ENCODE measurements around the gene DNAH1.

Gene DNAH1

DNA sequence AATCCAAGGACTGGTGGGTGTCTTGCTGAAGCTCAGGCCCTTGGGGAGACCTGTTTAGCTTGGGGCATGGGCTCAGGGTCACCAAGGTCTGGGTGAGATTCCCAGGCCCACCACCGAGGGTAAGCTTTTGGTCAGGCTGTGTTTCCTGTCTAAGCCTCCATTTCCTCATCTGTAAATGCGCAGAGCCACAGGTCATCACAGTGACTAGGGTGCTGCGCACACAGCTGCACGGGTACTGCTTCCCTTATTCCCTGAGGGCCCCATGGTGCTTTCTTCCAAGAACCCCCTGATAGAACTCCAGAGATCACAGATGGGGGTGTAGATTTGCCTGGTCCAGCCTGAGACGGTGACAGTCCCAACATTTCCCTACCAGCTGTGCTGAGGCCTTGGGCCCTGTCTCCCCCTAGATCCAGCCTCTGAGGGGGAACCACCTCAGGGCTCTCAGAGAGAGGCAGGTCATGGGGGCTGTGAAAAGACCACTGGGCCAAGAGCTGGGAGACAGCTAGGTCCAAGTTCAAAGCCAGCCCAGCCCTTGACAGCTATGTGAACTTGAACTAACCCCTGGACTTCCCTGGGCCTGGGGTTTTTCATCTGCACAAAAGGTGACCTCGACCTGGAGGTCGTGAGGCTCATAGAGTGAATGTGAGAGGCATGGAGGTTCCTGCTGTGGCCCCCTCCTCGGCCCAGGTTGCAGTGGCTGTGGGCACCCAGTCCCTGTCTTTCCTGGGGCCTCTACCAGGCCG, 68.1 kb downstream of the DNAH1 start:
- in situ Hi-C loops (cut with MboI; ENCODE audit: low sequenced_read_pairs), result no loop called here

DNA sequence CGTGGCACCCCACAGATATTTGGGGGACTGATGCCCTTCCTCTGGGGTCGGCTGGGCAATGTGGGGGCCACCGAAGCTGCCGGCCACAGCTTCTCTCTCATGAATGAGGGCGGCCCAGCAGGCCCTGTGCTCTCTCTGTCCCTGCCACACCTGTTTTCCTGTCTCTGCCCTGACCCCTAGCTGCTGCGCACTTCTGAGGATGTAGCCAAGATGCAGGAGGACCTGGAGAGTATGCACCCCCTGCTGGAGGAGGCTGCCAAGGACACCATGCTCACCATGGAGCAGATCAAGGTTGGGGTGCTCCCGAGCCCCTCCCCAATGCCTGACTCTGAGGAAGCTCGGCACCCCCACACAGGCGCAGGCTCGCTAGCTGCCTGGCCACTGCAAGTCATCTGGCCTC, 69.0 kb downstream of the DNAH1 start:
- in situ Hi-C loops (cut with MboI; ENCODE audit: low sequenced_read_pairs), result no loop called here

DNA sequence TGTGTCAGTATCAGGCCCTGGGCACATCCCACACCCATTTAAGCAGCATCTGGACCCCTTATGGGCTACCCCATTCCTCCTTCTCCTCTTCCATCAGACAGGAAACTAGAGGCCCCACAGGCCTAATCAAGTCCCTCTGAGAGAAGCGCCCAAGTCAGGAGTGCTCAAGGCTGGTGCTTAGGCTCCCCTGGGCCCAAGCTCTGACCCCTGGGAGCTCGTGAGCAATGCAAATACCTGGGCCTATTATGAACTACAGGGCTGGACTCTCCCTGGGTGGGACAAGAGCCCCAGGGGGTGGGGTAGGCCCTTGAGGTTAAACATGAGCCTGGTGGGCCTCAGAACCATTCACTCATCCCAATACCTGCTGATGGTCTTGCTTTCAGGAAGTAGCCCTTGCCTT, 71.4 kb downstream of the DNAH1 start:
- in situ Hi-C loops (cut with MboI; ENCODE audit: low sequenced_read_pairs), result no loop called here

DNA sequence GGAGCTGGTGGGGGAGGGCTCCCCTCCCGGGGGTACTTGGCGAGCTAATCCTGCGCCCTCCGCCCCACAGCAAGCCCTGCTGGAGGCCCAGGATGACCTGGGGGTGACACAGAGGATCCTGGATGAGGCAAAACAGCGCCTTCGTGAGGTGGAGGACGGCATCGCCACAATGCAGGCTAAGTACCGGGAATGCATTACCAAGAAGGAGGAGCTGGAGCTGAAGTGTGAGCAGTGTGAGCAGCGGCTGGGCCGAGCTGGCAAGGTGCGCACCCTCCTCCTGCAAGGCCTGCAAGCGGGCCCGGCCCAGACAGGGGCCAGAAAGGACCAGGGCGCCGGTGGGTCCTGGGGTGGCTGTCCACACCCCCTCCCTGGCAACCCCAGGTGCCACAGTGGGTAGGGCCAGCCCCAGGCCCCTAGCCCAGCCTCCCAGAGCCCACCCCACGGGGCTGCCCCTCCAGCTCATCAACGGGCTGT, 72.3 kb downstream of the DNAH1 start:
- in situ Hi-C loops (cut with MboI; ENCODE audit: low sequenced_read_pairs), result no loop called here

DNA sequence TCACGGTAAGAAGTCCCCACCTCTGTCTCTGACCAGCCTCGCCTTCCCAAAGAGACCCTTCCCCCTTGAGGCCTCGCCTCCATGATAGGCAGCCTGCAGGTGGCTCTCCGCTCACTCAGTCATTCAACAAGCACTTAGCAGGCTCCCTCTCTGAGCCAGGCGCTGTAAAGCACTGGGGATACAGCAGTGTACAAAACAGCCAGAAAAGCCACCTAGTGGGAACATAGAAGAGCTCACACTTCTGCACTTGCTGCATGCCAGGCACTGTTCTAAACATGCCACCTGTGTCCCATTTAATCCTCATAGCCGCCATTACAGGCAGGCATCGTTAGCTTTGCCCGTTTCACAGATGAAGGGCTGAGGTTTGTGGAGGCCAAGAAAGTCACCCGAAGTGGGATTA, 72.8 kb downstream of the DNAH1 start:
- in situ Hi-C loops (cut with MboI; ENCODE audit: low sequenced_read_pairs), result no loop called here

DNA sequence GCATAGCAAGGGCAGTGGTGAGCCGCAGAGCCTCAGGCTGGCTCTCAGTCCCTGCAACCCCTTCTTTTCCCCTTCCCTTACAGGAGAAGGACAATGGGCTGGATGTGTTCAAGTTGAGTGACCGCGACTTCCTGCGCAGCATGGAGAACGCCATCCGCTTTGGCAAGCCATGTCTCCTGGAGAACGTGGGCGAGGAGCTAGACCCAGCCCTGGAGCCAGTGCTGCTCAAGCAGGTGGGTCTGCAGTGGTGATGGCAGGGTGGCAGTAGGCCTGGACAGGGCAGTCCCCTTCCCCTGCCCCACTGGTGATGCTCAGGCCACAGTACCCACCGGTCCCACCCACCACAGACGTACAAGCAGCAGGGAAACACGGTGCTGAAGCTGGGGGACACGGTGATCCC, 75.0 kb downstream of the DNAH1 start:
- in situ Hi-C loops (cut with MboI; ENCODE audit: low sequenced_read_pairs), result no loop called here

DNA sequence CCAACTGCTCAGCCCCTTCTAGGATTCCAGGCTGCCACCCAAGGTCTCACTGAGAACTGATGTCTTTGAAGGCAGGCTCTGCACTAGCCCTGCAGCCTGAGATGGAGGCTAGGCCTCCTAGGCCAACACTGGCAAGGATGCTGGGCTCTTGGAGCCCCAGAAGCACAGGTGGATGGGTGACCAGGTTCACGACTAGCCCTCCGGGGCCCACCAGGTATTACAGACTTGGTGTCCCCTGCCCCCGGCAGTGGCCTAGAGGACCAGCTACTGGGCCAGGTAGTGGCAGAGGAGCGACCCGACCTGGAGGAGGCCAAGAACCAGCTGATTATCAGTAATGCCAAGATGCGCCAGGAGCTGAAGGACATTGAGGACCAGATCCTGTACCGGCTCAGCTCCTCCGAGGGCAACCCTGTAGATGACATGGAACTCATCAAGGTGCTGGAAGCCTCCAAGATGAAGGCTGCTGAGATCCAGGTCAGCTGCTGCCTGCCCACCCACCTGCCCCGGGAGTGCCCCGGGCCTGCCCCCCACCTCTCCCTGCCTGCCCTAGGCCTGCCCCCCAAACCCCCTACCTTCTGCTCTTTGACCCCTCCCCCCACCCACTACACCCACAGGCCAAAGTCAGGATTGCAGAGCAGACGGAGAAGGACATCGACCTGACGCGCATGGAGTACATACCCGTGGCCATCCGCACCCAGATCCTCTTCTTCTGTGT, 76.3 kb downstream of the DNAH1 start:
- in situ Hi-C loops (cut with MboI; ENCODE audit: low sequenced_read_pairs), result no loop called here

DNA sequence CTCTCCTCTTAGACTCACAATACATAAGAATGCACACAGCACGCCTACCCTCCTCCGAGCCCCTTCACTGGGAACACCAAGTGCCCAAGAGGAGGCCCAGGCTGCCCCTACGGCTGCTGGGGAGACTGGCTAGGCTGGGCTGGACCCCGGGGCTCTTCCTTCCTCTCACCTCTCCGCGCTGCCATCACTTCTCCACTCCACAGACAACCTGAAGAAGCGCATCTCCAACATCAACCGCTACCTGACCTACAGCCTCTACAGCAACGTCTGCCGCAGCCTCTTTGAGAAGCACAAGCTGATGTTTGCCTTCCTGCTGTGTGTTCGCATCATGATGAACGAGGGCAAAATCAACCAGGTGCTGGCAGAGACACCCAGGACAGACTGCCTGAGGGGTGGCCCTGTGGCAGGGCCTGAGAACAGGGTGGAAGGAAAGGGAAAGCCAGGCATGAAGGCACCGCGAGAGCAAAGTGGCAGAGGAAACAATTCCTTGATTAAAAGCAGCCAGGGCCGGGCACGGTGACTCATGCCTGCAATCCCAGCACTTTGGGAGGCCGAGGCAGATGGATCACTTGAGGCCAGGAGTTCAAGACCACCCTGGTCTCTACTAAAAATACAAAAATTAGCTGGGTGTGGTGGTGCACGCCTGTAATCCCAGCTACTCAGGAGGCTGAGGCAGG, 77.2 kb downstream of the DNAH1 start:
- in situ Hi-C loops (cut with MboI; ENCODE audit: low sequenced_read_pairs), result no loop called here

DNA sequence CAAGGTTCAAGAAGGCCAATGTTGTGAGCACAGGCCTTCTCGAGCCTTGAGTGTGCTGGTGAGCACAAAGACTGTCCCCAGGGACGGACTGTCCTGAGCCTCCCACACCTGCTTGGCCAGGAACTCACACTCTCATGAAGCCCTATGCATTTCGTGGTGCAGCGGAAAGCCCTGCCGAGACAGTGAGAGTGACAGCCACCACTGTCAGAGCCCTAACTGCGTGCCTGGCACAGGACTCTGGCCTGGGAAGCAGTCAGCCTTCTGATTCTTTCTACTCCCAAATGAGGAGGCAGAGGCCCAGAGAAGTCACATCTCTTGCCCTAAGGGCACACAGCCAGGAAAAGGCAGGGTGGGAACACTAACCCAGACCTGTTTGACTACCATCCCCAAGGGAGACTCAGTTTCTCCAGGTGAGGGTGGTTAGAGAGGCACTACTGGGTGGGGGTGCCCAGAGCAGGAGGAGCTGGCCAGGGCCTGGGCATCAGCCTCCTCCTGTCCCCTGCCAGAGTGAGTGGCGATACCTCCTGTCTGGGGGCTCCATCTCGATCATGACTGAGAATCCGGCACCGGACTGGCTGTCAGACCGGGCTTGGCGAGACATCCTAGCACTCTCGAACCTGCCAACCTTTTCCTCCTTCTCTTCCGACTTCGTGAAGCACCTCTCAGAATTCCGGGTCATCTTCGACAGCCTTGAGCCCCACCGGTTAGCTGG, 78.0 kb downstream of the DNAH1 start:
- in situ Hi-C loops (cut with MboI; ENCODE audit: low sequenced_read_pairs), result no loop called here

DNA sequence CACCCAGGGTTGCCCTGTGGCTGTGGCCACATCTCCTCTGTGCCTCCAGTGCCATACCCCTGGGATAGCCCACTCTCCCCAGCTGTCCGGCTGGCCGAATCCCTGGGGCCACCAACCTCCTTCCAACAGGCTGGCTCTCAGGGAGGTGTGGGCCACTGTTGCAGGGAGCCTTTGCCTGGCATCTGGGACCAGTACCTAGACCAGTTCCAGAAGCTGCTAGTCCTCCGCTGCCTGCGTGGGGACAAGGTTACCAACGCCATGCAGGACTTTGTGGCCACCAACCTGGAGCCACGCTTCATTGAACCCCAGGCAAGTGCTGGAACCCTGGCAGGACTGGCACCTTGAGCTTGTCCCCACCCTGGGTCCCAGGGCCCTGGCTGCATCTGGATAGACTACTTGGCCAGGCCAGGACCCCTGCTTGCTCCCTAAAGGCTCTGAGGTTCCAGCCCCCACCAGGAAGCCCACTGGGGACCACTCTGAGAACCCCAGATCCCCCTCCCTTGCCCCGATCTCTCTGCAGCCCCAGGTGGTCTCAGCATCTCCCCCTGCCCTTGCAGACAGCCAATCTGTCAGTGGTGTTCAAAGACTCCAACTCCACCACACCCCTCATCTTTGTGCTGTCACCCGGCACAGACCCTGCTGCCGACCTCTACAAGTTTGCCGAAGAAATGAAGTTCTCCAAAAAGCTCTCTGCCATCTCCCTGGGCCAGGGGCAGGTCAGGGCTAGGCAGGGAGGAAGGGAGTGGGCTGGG, 78.8 kb downstream of the DNAH1 start:
- in situ Hi-C loops (cut with MboI; ENCODE audit: low sequenced_read_pairs), result no loop called here

DNA sequence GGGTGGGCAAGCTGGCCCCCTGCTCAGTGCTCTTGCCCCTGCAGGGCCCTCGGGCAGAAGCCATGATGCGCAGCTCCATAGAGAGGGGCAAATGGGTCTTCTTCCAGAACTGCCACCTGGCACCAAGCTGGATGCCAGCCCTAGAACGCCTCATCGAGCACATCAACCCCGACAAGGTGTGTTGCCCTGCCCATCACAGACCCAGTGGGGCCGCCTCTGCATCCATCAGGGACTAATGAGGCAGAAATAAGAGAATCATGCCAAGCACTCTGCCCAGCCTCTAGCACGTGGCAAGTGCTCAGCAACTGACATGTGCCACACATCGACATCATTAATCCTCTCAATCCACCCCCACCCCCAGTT, 79.4 kb downstream of the DNAH1 start:
- in situ Hi-C loops (cut with MboI; ENCODE audit: low sequenced_read_pairs), result no loop called here

DNA sequence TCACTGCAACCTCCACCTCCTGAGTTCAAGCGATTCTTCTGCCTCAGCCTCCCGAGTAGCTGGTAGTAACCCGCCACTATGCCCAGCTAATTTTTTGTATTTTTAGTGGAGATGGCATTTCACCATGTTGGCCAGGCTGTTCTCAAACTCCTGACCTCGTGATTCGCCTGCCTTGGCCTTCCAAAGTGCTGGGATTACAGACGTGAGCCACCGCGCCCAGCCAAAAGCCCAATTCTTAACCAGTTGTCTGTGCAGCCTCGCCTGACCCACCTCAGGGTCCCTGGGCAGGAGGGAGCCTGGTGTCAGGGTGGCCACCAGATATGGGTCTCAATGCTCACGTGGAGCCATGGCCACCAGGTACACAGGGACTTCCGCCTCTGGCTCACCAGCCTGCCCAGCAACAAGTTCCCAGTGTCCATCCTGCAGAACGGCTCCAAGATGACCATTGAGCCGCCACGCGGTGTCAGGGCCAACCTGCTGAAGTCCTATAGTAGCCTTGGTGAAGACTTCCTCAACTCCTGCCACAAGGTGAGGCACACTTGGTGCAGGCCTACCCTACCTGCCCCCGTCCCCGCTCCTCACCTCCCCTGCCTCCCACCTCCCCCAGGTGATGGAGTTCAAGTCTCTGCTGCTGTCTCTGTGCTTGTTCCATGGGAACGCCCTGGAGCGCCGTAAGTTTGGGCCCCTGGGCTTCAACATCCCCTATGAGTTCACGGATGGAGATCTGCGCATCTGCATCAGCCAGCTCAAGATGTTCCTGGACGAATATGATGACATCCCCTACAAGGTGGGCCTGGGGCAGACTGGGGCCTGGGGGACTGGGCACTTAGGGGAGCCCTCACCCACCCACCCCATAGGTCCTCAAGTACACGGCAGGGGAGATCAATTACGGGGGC, 80.1 kb downstream of the DNAH1 start:
- in situ Hi-C loops (cut with MboI; ENCODE audit: low sequenced_read_pairs), result no loop called here

DNA sequence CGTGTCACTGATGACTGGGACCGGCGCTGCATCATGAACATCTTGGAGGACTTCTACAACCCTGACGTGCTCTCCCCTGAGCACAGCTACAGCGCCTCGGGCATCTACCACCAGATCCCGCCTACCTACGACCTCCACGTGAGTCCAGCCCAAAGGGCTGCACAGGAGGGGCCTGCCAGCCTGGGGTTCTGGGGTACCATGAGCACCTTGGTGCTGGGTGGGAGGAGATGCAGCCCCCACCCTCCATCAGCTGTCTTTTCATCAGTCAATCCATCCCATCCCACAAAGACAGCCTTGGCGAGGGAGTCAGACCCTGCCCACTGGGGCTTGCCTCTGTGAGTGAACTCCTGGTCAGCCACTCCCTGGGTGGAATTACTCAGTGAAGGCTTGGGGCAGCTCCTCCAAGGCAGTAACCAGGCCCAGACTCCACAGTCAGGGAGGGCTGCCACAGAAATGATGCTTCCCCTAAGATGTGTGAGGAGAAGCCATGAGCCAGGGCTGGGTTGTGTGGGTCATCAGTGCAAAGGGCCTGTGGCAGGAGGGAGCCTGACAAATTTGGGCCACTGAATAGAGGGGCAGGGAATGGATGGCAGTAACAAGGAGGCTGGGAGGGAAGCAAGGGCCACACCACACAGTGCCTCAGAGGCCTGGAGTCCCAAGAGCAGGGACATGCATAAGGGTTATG, 80.9 kb downstream of the DNAH1 start:
- in situ Hi-C loops (cut with MboI; ENCODE audit: low sequenced_read_pairs), result no loop called here

DNA sequence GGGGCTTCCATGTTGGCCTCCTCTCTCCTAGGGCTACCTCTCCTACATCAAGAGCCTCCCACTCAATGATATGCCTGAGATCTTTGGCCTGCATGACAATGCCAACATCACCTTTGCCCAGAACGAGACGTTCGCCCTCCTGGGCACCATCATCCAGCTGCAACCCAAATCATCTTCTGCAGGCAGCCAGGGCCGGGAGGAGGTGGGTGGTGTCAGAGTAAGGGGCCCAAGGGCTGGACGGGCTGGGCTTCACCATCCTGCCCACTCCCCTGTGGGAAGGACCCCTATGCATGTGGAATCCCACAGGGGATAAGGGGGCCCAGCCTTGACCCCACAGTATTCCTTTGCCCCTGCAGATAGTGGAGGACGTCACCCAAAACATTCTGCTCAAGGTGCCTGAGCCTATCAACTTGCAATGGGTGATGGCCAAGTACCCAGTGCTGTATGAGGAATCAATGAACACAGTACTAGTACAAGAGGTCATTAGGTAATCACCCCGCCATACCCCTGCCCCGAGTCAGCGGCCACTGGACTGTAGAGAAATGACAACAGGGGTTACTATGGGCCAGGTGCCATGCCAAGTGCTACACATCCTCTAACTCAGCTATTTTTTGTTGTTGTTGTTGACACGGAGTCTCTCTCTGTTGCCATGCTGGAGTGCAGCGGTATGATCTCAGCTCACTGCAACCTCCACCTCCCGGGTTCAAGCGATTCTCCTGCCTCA, 81.7 kb downstream of the DNAH1 start:
- in situ Hi-C loops (cut with MboI; ENCODE audit: low sequenced_read_pairs), result no loop called here

DNA sequence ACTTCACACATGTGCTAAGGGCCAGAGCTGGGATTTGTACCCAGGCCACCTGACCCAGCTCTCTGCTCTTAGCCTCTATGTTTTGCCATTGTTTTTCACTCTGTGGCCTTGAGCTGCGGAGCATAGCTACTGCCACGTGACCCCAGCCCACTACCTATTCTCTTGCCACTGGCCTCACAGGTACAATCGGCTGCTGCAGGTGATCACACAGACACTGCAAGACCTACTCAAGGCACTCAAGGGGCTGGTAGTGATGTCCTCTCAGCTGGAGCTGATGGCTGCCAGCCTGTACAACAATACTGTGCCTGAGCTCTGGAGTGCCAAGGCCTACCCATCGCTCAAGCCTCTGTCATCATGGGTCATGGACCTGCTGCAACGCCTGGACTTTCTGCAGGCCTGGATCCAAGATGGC, 82.6 kb downstream of the DNAH1 start:
- in situ Hi-C loops (cut with MboI; ENCODE audit: low sequenced_read_pairs), result no loop called here

DNA sequence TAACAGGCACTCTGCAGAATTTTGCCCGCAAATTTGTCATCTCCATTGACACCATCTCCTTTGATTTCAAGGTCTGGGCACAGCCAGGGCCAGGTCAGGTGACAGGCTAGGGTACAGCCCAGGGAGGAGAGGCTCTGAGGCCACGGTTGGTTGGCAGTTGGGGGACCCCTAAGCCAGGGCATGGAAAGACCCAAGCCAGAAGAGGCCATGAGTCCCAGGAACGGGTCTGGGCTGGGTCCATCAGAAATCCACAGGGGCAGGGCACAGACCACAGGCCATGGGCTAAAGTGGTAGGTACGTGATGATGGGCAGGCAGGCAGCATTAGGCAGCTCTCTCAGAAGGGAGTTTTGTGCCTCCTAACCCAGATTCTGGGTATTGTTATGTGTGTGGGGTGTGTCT, 83.0 kb downstream of the DNAH1 start:
- in situ Hi-C loops (cut with MboI; ENCODE audit: low sequenced_read_pairs), result no loop called here

DNA sequence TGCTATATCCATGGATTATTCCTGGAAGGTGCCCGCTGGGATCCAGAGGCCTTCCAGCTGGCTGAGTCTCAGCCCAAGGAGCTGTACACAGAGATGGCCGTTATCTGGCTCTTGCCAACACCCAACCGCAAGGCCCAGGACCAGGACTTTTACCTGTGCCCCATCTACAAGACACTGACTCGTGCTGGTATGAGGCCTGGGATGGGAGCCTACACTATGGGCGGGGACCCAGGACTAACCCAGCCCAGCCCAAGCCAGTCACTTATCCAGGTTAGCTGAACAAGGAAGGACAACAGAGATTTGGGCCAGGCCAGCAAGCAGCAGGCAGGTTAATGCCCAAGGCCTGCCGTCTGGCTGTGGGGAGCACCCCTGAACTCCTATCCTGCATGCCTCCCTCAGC, 83.5 kb downstream of the DNAH1 start:
- in situ Hi-C loops (cut with MboI; ENCODE audit: low sequenced_read_pairs), result no loop called here

DNA sequence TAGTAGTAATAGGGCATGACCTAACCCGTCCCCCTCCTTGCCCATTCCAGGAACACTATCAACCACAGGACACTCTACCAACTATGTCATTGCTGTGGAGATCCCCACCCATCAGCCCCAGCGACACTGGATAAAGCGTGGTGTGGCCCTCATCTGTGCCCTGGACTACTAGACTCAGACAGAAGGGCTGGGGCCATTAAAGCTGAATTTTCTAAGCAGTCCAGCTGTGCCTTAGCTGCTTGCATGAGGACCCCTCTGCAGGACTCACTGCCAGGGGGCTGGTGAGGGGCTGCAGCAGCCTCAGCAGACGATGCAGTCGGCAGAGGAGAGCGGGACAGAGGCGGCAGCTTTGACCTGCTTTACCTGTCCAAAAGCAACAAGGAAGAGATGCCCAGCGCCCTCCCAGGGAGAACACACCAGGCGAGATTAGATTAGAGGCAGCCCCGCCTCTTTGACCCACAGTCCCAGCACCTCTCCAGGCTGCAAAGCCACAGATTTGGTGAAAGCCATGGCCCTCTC, 84.2 kb downstream of the DNAH1 start:
- in situ Hi-C loops (cut with MboI; ENCODE audit: low sequenced_read_pairs), result no loop called here
